ENCODE measurements around the gene ACTR10.

The ACTR10 gene

DNA sequence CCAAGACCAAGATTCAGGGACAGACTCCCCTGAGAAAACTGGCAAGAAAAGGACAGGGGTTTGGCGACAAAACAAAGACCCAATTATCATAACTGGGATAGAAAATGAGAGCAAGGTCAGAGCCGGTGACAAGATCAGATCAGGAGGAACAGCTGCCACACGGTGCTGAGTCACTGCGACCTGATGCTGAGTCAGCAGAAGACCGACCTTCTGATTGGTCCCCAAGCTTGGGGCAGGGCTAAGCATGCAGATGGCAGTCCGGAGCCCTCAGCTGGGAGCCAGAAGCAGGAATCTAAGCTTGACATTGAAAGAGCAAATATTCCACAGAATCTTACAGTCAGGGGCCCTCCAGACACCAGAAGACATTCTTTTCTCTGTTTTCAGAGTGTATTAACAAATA lies 28.9 kb upstream of the ACTR10 start:
- no peak for TF ChIP-seq EZH2 (optimal IDR thresholded peaks at IDR 0.05; ENCODE audit: low read depth, low read length)
- no peak for TF ChIP-seq EZH2phosphoT487 (IDR thresholded peaks at IDR 0.05; ENCODE audit: low read length)
- TF ChIP-seq CTCF (IDR thresholded peaks at IDR 0.05; ENCODE audit: low read length) = no peak
- no peaks in the 10 kb centered on the region for H3K36me3 ChIP-seq (replicated peaks; ENCODE audit: insufficient read depth, low read length)
- no peak overlapping the region for H3K9ac ChIP-seq (ENCODE audit: low read length)
- H3F3A ChIP-seq (ENCODE audit: insufficient read depth, low read length) = no peaks in the 10 kb centered on the region
- no peaks in the 10 kb centered on the region for H3K27me3 ChIP-seq (replicated peaks; ENCODE audit: insufficient read depth, low read length)
- H4K20me1 ChIP-seq (ENCODE audit: insufficient read depth, low read length) = no peaks in the 10 kb centered on the region
- no peak overlapping the region for H3K4me3 ChIP-seq (ENCODE audit: low read length)
- peak overlapping the region; percentile 75 for H2AFZ ChIP-seq (ENCODE audit: low read length)
- peaks cover 9% of the 10 kb centered on the region; the same call in 1 of the 2 replicates for H3K4me1 ChIP-seq (ENCODE audit: low read length)
- DNase-seq = peak; percentile 85
- no peaks in the 10 kb centered on the region for H3K79me2 ChIP-seq (ENCODE audit: low read length)
- no peaks in the 10 kb centered on the region for H3K9me3 ChIP-seq (replicated peaks; ENCODE audit: insufficient read depth, low read length)
- H3K27ac ChIP-seq (ENCODE audit: low read length) = no peak overlapping the region
- peak overlapping the region; percentile 52 for H3K4me2 ChIP-seq (ENCODE audit: low read depth, low read length)
- no peaks in the 10 kb centered on the region for H3K9me2 ChIP-seq (replicated peaks; ENCODE audit: insufficient read depth, low read length)

- H3K4me1 ChIP-seq (ENCODE audit: low read length) = no peaks in the 10 kb centered on the region
- no peaks in the 10 kb centered on the region for H3K9me3 ChIP-seq (replicated peaks; ENCODE audit: insufficient read depth, low read length)
- H3K27me3 ChIP-seq (replicated peaks; ENCODE audit: insufficient read depth, low read length) = no peaks in the 10 kb centered on the region
- H3K4me3 ChIP-seq (ENCODE audit: low read length) = no peak overlapping the region
- H2AFZ ChIP-seq (ENCODE audit: low read length) = no peak overlapping the region
- no peak overlapping the region for H3K9ac ChIP-seq (ENCODE audit: low read length)
- no peak for DNase-seq
- no peaks in the 10 kb centered on the region for H3F3A ChIP-seq (ENCODE audit: insufficient read depth, low read length)
- no peak overlapping the region for H3K4me2 ChIP-seq (ENCODE audit: low read depth, low read length)
- TF ChIP-seq EZH2phosphoT487 (IDR thresholded peaks at IDR 0.05; ENCODE audit: low read length) (no peak), EZH2 (optimal IDR thresholded peaks at IDR 0.05; ENCODE audit: low read depth, low read length) (no peak), CTCF (IDR thresholded peaks at IDR 0.05; ENCODE audit: low read length) (no peak)
- H3K27ac ChIP-seq (ENCODE audit: low read length) = no peak overlapping the region
- no peaks in the 10 kb centered on the region for H4K20me1 ChIP-seq (ENCODE audit: insufficient read depth, low read length)
- H3K36me3 ChIP-seq (replicated peaks; ENCODE audit: insufficient read depth, low read length) = no peaks in the 10 kb centered on the region
- no peaks in the 10 kb centered on the region for H3K9me2 ChIP-seq (replicated peaks; ENCODE audit: insufficient read depth, low read length)
- H3K79me2 ChIP-seq (ENCODE audit: low read length) = no peaks in the 10 kb centered on the region
These were observed 22.8 kb upstream of the ACTR10 start for GRCh38 chr14:58177125-58177524.

DNA sequence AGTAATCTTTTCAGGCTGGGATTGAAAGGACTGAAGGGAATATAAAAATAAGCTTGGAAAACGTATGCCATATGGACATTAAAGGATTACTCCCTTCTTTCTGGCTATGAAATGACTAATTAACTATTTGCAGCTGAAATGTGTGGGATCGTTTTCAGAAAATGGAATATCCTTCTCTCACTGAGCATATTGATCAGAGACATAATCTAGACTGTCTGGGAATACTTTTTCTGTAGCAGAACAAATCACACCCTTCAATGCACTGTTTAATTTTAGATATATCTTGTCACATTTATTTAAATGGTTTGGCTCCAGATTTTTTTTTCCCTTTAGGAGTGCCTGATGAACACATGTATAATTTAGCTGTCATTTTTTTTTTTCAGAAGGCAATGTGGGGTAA lies 10.8 kb upstream of the ACTR10 start:
- Histone ChIP-seq H3K79me2 (ENCODE audit: low read length) (no peaks in the 10 kb centered on the region), H2AFZ (ENCODE audit: low read length) (no peak overlapping the region), H4K20me1 (ENCODE audit: insufficient read depth, low read length) (no peaks in the 10 kb centered on the region), H3K4me1 (ENCODE audit: low read length) (no peaks in the 10 kb centered on the region), H3K9me3 (replicated peaks; ENCODE audit: insufficient read depth, low read length) (no peaks in the 10 kb centered on the region), H3K9me2 (replicated peaks; ENCODE audit: insufficient read depth, low read length) (no peaks in the 10 kb centered on the region), H3F3A (ENCODE audit: insufficient read depth, low read length) (no peaks in the 10 kb centered on the region), H3K27ac (ENCODE audit: low read length) (no peak overlapping the region), H3K36me3 (replicated peaks; ENCODE audit: insufficient read depth, low read length) (no peaks in the 10 kb centered on the region), H3K4me2 (ENCODE audit: low read depth, low read length) (no peak overlapping the region), H3K27me3 (replicated peaks; ENCODE audit: insufficient read depth, low read length) (no peaks in the 10 kb centered on the region), H3K9ac (ENCODE audit: low read length) (no peak overlapping the region), H3K4me3 (ENCODE audit: low read length) (no peak overlapping the region)
- no peak for DNase-seq
- TF ChIP-seq CTCF (IDR thresholded peaks at IDR 0.05; ENCODE audit: low read length) = no peak

Data from MM.1S (cell line).